ENCODE data around the gene CNTN3.

DNA sequence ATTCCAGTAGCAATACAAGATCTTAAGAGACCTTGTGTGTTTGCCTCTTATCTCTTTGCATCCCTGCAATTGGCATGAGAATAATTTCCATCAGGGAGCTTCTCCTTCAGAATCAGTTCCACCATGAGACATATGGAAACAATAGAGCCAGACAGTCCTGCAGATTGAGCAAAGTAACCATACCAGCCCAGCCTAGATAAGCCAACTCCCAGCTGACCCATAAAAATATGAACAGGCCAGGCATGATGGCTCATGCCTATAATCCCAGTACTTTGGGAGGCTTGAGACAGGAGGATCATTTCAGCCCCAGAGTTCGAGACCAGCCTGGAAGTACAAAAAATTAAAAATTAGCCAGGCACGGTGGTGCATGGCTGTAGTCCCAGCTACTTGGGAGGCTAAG lies 12.7 kb downstream of the CNTN3 start:
- TF ChIP-seq EZH2 (IDR thresholded peaks at IDR 0.05; ENCODE audit: low read length) (no peak), CTCF (optimal IDR thresholded peaks at IDR 0.05 in 1 of 3, IDR thresholded peaks at IDR 0.05 in 1 of 3, conservative IDR thresholded peaks at IDR 0.05 in 1 of 3; ENCODE audit: extremely low read depth in 1 of 3, insufficient read depth in 2 of 3, low read length in 3 of 3) (no peak)

All from keratinocyte (primary cell).